Neural progenitor cell (in vitro differentiated cells): Measurements from ENCODE around the gene FMO2. TPM values are rescaled to one million over a fixed set of nuclear protein-coding genes. Genes with fewer than 3 reads are reported as not detected.

Experiments
- DNase-seq: peaks from one replicate; pipeline ENCODE4 v3.0.0-alpha.2; 2016; ENCODE audit warnings: low spot score
- H2AFZ ChIP-seq: fragments of 200-600 bp; sonication (generic); replicated peaks from 2 replicates; pipeline ENCODE4 v1.6.1; 2016; ENCODE audit warnings: antibody characterized with exemption
- H3F3A ChIP-seq: fragments of 200-600 bp; sonication (generic); 2 replicates; pipeline ENCODE4 v1.6.1; 2016; ENCODE audit warnings: antibody characterized with exemption, low read depth
- H3K27ac ChIP-seq: fragments of 200-600 bp; sonication (generic); 2 replicates; pipeline ENCODE4 v1.5.1; 2016; ENCODE audit warnings: mild to moderate bottlenecking
- H3K27me3 ChIP-seq: fragments of 200-600 bp; sonication (generic); 2 replicates; pipeline ENCODE4 v1.6.1; 2016; ENCODE audit warnings: mild to moderate bottlenecking, moderate library complexity
- H3K36me3 ChIP-seq: fragments of 200-600 bp; sonication (generic); 2 replicates; pipeline ENCODE4 v1.5.1; 2016
- H3K4me1 ChIP-seq: fragments of 200-600 bp; sonication (generic); 2 replicates; pipeline ENCODE4 v1.6.1; 2016; ENCODE audit warnings: mixed run types
- H3K4me2 ChIP-seq: fragments of 200-600 bp; sonication (generic); 2 replicates; pipeline ENCODE4 v1.6.1; 2016
- H3K4me3 ChIP-seq: fragments of 200-600 bp; sonication (generic); 2 replicates; pipeline ENCODE4 v1.5.1; 2016
- H3K79me2 ChIP-seq: fragments of 200-600 bp; sonication (generic); 2 replicates; pipeline ENCODE4 v1.6.1; 2016; ENCODE audit warnings: low read depth
- H3K9ac ChIP-seq: fragments of 200-600 bp; sonication (generic); 2 replicates; pipeline ENCODE4 v1.6.1; 2016
- H3K9me3 ChIP-seq: fragments of 200-600 bp; sonication (generic); 2 replicates; pipeline ENCODE4 v1.5.1; 2016; ENCODE audit warnings: low read depth
- H4K20me1 ChIP-seq: fragments of 200-600 bp; sonication (generic); 2 replicates; pipeline ENCODE4 v1.6.1; 2016; ENCODE audit warnings: low read depth
- H3K27ac Mint-ChIP-seq: 3 replicates; pipeline ENCODE4 v1.8.0; 2021; ENCODE audit warnings: mixed read lengths
- H3K27me3 Mint-ChIP-seq: 2 replicates; pipeline ENCODE4 v1.8.0; 2022; ENCODE audit warnings: low read depth, mild to moderate bottlenecking, inconsistent platforms, moderate library complexity, mixed read lengths; ENCODE audit not compliant: insufficient read depth
- H3K36me3 Mint-ChIP-seq: 3 replicates; pipeline ENCODE4 v1.8.0; 2021; ENCODE audit warnings: mixed read lengths
- H3K4me1 Mint-ChIP-seq: 3 replicates; pipeline ENCODE4 v1.8.0; 2021; ENCODE audit warnings: mixed read lengths
- H3K4me3 Mint-ChIP-seq: 3 replicates; pipeline ENCODE4 v1.8.0; 2021; ENCODE audit warnings: mild to moderate bottlenecking, moderate library complexity, mixed read lengths
- H3K9me3 Mint-ChIP-seq: 3 replicates; pipeline ENCODE4 v1.8.0; 2020; ENCODE audit warnings: mixed read lengths
- EZH2 ChIP-seq: fragments of 200-600 bp; sonication (generic); IDR thresholded peaks from 2 replicates; pipeline ENCODE4 v1.6.1; 2017; ENCODE audit warnings: antibody characterized with exemption, mild to moderate bottlenecking, moderate library complexity
- EZH2phosphoT487 ChIP-seq: fragments of 200-600 bp; sonication (generic); IDR thresholded peaks from 2 replicates; pipeline ENCODE4 v1.6.1; 2017; ENCODE audit warnings: antibody characterized with exemption
- total RNA-seq: library from RNA; depleted of rRNA; stranded (reverse); fragments of >200 nt; gene quantifications from 2 replicates; pipeline ENCODE4 v1.2.3, GENCODE V29; 2015; ENCODE audit warnings: low replicate concordance
- TF ChIP-seq, protein P1 (sequence below): fragments of 200-600 bp; sonication (generic); IDR thresholded peaks from 2 replicates; pipeline ENCODE4 v1.5.1; 2017; ENCODE audit warnings: antibody characterized with exemption, mild to moderate bottlenecking

Gene FMO2
- total RNA-seq, 1 donor from 2014 or later, result 0.47 TPM

GRCh38 chr1:171243878-171244277, 58.8 kb downstream of the FMO2 start:
- no peaks in the 10 kb centered on the region for H3K9me3 ChIP-seq
- Mint-ChIP-seq H3K36me3 (peaks cover 2% of the 10 kb centered on the region), H3K4me3 (no peak overlapping the region), H3K9me3 (peaks cover 16% of the 10 kb centered on the region), H3K4me1 (no peaks in the 10 kb centered on the region), H3K27ac (no peak overlapping the region), H3K27me3 (no peaks in the 10 kb centered on the region)
- no peaks in the 10 kb centered on the region for H3K79me2 ChIP-seq
- H3K4me2 ChIP-seq, result no peak overlapping the region
- H3K27me3 ChIP-seq, result no peaks in the 10 kb centered on the region
- TF ChIP-seq, protein P1, sequence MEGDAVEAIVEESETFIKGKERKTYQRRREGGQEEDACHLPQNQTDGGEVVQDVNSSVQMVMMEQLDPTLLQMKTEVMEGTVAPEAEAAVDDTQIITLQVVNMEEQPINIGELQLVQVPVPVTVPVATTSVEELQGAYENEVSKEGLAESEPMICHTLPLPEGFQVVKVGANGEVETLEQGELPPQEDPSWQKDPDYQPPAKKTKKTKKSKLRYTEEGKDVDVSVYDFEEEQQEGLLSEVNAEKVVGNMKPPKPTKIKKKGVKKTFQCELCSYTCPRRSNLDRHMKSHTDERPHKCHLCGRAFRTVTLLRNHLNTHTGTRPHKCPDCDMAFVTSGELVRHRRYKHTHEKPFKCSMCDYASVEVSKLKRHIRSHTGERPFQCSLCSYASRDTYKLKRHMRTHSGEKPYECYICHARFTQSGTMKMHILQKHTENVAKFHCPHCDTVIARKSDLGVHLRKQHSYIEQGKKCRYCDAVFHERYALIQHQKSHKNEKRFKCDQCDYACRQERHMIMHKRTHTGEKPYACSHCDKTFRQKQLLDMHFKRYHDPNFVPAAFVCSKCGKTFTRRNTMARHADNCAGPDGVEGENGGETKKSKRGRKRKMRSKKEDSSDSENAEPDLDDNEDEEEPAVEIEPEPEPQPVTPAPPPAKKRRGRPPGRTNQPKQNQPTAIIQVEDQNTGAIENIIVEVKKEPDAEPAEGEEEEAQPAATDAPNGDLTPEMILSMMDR, result no peak
- TF ChIP-seq EZH2 (no peak), EZH2phosphoT487 (no peak)
- no peaks in the 10 kb centered on the region for H3K4me1 ChIP-seq
- no peak overlapping the region for H3K4me3 ChIP-seq
- H3F3A ChIP-seq, result no peaks in the 10 kb centered on the region
- no peak overlapping the region for H3K27ac ChIP-seq
- H4K20me1 ChIP-seq, result no peaks in the 10 kb centered on the region
- no peak overlapping the region for H3K9ac ChIP-seq
- H2AFZ ChIP-seq, result no peak overlapping the region
- DNase-seq, result no peak
- no peaks in the 10 kb centered on the region for H3K36me3 ChIP-seq

- Mint-ChIP-seq H3K27ac (no peak overlapping the region), H3K36me3 (peaks cover 2% of the 10 kb centered on the region), H3K27me3 (no peaks in the 10 kb centered on the region), H3K4me3 (no peak overlapping the region), H3K4me1 (no peaks in the 10 kb centered on the region), H3K9me3 (peaks cover 6% of the 10 kb centered on the region)
- no peaks in the 10 kb centered on the region for H3K27me3 ChIP-seq
- H2AFZ ChIP-seq, result no peak overlapping the region
- H3K9me3 ChIP-seq, result no peaks in the 10 kb centered on the region
- peaks cover 4% of the 10 kb centered on the region for H3F3A ChIP-seq
- TF ChIP-seq EZH2, result no peak
- TF ChIP-seq, protein P1, result peak; percentile 76
- no peak for TF ChIP-seq EZH2phosphoT487
- no peak overlapping the region for H3K9ac ChIP-seq
- H3K4me3 ChIP-seq, result no peak overlapping the region
- H4K20me1 ChIP-seq, result no peaks in the 10 kb centered on the region
- no peaks in the 10 kb centered on the region for H3K79me2 ChIP-seq
- no peaks in the 10 kb centered on the region for H3K4me1 ChIP-seq
- peak; percentile 59 for DNase-seq
- no peaks in the 10 kb centered on the region for H3K36me3 ChIP-seq
- no peak overlapping the region for H3K27ac ChIP-seq
- H3K4me2 ChIP-seq, result no peak overlapping the region
Observed at GRCh38 chr1:171245458-171246064, 60.5 kb downstream of the FMO2 start.

DNA sequence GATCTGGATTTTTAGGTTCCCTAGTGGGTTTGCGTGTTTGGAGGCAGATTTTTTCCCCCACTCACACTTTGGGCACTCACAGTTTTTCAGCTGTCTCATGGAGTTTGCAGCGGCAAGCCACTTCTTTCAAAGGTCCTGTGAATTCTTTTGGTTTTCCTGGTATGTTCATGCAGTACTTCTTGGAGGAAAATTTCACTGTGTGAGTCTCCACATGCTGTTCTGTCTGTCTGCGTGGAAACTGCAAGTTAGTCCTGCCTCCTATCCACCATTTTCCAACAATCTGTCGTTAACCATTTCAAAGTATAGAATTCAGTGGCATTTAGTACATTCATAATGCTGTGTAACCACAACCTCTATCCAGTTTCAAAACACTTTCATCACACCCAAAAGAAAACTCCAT, 62.4 kb downstream of the FMO2 start:
- no peak overlapping the region for H3K4me2 ChIP-seq
- no peaks in the 10 kb centered on the region for H3K79me2 ChIP-seq
- H3K4me1 Mint-ChIP-seq, result peaks cover 13% of the 10 kb centered on the region
- no peaks in the 10 kb centered on the region for H3K9me3 ChIP-seq
- H3F3A ChIP-seq, result peaks cover 4% of the 10 kb centered on the region
- no peak overlapping the region for H3K27ac Mint-ChIP-seq
- H4K20me1 ChIP-seq, result no peaks in the 10 kb centered on the region
- H3K27ac ChIP-seq, result no peak overlapping the region
- no peak overlapping the region for H3K4me3 Mint-ChIP-seq
- no peaks in the 10 kb centered on the region for H3K4me1 ChIP-seq
- H3K27me3 ChIP-seq, result no peaks in the 10 kb centered on the region
- no peak for DNase-seq
- TF ChIP-seq EZH2, result no peak
- TF ChIP-seq, protein P1, result no peak
- H3K36me3 Mint-ChIP-seq, result no peaks in the 10 kb centered on the region
- no peak overlapping the region for H2AFZ ChIP-seq
- H3K4me3 ChIP-seq, result no peak overlapping the region
- H3K9ac ChIP-seq, result no peak overlapping the region
- peaks cover 2% of the 10 kb centered on the region for H3K27me3 Mint-ChIP-seq
- H3K36me3 ChIP-seq, result no peaks in the 10 kb centered on the region
- peaks cover 2% of the 10 kb centered on the region for H3K9me3 Mint-ChIP-seq
